NB4 (cell line): ENCODE data around the gene MAT2A.
A peak's percentile ranks its signal among the peaks of the same experiment; 100 is the strongest.

Experiments used
- DNase-seq: peaks from one replicate; pipeline ENCODE4 v3.0.0; 2010; ENCODE audit warnings: low read depth
- H3K4me3 ChIP-seq: one replicate; pipeline ENCODE4 v1.5.1; 2011; ENCODE audit warnings: mild to moderate bottlenecking, low read depth, low read length, moderate library complexity
- CTCF ChIP-seq: IDR thresholded peaks from one replicate; pipeline ENCODE4 v1.5.1; 2012; ENCODE audit warnings: low read depth, low read length
- MAX ChIP-seq: IDR thresholded peaks from 2 replicates; pipeline ENCODE4 v1.6.1; 2011; ENCODE audit warnings: low read depth, low read length
- MYC ChIP-seq: IDR thresholded peaks from 2 replicates; pipeline ENCODE4 v1.6.1; 2011; ENCODE audit warnings: low read depth, low read length
- POLR2A ChIP-seq: IDR thresholded peaks from 2 replicates; pipeline ENCODE4 v1.6.1; 2011; ENCODE audit warnings: mild to moderate bottlenecking; ENCODE audit not compliant: insufficient read length; ENCODE audit errors: extremely low read depth

Gene MAT2A

GRCh38 chr2:85502720-85503119 is 36.2 kb upstream of the MAT2A start:
- no peak overlapping the region for H3K4me3 ChIP-seq
- peak; percentile 82 for DNase-seq
- TF ChIP-seq MYC (peak; percentile 34; the same call in 1 of the 2 replicates), MAX (peak; percentile 70), POLR2A (no peak), CTCF (no peak)

GRCh38 chr2:85503168-85503850 is 35.7 kb upstream of the MAT2A start:
- peak; percentile 54 for DNase-seq
- TF ChIP-seq CTCF (peak; percentile 10), POLR2A (no peak)

GRCh38 chr2:85503851-85504777 is 34.9 kb upstream of the MAT2A start:
- TF ChIP-seq POLR2A (no peak), MAX (no peak), CTCF (no peak), MYC (no peak)
- no peak overlapping the region for H3K4me3 ChIP-seq
- DNase-seq, result peak; percentile 67

More at GRCh38 chr2:85503168-85503850, 35.7 kb upstream of the MAT2A start:
- no peak overlapping the region for H3K4me3 ChIP-seq

- peak; percentile 30; the same call in 1 of the 2 replicates for TF ChIP-seq MAX
- TF ChIP-seq CTCF, result no peak
- TF ChIP-seq MYC, result no peak; the same call in 1 of the 2 replicates
- H3K4me3 ChIP-seq, result no peak overlapping the region
- DNase-seq, result peak; percentile 74
Observed at GRCh38 chr2:85504778-85505261, 34.1 kb upstream of the MAT2A start.

- H3K4me3 ChIP-seq, result no peak overlapping the region
- no peak for TF ChIP-seq POLR2A
- no peak for TF ChIP-seq CTCF
- no peak for TF ChIP-seq MAX
- TF ChIP-seq MYC, result no peak
- DNase-seq, result no peak
Observed at GRCh38 chr2:85505551-85506238, 33.3 kb upstream of the MAT2A start.
